AG09309 (cell line): ENCODE data around the gene CDHR5.

ENCODE experiments used
- DNase-seq: peaks from one replicate; pipeline ENCODE4 v3.0.0-alpha.2; 2010; ENCODE audit warnings: low read depth
- H3K4me3 ChIP-seq: 2 replicates; pipeline ENCODE4 v1.5.1; 2011; ENCODE audit warnings: mild to moderate bottlenecking, low read depth, low read length, moderate library complexity; ENCODE audit not compliant: control insufficient read depth
- CTCF ChIP-seq: IDR thresholded peaks from 2 replicates; pipeline ENCODE4 v1.5.1; 2011; ENCODE audit warnings: mild to moderate bottlenecking, low read depth, low read length, inconsistent platforms; ENCODE audit not compliant: insufficient read depth, control insufficient read depth; ENCODE audit errors: missing control alignments

CDHR5 gene

DNA sequence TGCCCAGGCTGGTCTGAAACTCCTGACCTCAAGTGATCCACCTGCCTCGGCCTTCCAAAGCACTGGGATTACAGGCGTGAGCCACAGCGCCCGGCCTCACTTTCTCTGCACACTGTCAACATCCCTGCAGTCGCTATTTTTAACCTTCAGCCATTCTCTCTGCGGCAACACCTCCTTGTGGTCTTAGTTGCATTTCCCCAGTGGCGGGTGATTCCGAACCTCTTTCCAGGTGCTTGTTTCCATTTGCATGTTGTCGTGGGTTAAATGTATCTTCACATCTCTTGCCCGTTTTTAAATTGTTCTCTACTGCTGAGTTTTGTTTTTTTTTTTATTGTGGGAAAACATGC, 4.5 kb upstream of the CDHR5 start:
- no peak for DNase-seq
- TF ChIP-seq CTCF, result no peak
- H3K4me3 ChIP-seq, result no peak overlapping the region

DNA sequence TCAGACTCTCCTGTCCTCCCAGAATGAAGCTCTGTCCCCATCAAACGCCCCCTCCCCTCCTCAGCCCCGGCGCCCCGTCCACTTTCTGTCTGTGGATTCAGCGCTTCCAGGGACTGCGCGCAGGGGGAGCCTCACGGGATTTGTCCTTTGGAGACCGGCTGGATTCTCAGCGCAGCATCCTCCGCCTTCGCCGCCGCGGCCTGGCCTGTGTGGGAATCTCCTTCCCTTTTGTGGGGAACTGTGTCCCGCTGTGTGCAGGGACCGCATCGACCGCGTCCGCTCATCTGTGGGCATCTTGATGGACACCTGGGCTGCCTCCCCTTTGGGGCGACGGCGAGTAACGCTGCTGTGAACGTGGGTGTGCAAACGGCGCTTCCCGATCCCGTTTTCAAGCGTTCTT, 3.3 kb upstream of the CDHR5 start:
- no peak overlapping the region for H3K4me3 ChIP-seq
- TF ChIP-seq CTCF, result no peak
- no peak for DNase-seq

DNA sequence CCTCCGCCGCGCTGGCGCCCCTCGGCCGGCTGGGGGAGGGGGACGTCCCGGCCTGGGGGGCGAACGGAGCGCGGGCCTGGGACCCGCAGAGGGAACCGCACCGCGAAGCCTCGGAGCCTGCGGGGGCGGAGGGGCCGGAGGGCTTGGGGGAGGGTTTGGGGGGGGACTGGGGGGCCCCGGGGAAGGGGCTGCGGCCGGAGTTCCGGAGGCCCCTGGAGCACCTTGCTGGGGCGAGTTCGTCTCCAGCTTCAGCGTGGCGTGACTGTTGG, 2.5 kb upstream of the CDHR5 start:
- no peak for DNase-seq
- no peak overlapping the region for H3K4me3 ChIP-seq
- TF ChIP-seq CTCF, result no peak

DNA sequence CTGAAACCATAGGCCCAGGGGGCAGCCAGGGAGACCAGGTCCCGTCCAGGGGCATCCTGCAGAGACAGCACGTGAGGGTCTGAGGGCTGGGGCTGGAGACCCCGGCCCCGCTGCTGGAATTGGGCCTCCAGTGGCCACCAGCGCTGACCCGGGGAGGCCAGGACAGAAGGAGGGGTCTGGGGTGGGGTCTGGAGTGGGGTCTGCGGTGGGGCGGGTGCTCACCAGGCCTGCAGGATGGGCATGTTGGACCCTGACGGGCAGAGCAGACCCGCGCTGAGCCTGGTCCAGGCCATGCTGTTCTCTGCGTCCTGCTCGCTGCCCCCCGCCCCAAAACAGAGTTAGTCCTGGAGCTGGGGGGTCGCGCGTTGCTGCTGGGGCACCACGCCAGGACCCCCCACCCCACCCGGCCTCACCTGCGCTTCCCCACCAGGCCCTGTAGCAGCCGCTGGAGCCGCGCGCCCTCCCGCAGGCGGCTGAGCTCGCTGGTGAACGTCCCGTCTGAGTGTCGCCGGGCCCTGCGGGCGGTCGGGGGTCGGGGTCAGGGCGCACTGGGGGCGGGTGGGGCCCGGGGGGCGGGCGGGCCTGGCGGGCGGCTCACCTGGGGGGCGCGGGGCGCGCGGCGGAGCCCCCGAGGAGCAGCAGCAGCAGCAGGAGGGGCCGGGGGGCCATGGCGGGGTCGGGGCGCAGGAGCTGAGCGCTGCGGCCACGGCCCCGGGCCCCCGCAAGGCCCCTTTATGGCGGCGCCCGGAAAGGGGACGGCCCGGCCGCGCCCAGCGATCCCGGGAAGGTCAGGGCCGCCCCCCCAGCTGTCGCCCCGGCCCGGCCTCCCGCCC, 1.9 kb upstream of the CDHR5 start, which contains the start of gene SCT:
TSS of gene SCT (minus strand) at position 707 of the 833 bp plus-strand sequence. CDS start at position 669, 38 bp downstream.
- no peak for DNase-seq
- no peak for TF ChIP-seq CTCF
- no peak within 1 kb of the TSS for H3K4me3 ChIP-seq

DNA sequence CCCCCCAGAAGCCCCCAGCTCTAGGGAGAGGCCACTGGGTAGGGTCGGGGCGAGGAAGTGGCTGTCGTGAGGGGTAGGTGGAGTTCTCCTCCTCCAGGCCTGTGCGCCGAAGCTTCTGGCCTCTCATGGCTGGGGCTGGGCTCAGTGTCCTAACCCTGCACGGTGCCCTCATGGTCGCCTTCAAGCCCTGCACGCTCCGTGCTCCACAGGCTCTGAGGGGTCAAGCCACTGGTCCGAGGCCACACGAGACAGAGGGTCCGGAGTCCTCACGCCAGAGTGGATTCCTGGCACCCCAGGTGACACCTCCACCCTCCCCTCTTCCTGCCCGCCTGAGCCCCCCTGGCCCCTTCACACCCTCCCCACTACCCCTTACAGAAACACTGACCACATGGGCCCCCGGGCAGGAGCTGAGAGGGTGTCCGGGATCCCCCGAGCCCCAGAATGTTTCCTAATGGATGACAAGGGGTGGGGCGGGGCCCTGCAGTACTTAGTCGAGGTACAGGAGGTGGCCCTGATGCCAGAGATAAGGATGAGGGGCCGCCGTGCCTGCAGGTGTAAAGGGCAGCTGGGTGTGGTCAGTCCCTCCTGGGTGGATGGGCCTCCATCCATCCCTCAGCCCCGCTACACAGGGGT, 997 bp upstream of the CDHR5 start:
- DNase-seq, result no peak
- H3K4me3 ChIP-seq, result no peak overlapping the region
- no peak for TF ChIP-seq CTCF

GRCh38 chr11:623999-624704, 603 bp downstream of the CDHR5 start:
- no peak overlapping the region for H3K4me3 ChIP-seq
- TF ChIP-seq CTCF, result no peak

More at GRCh38 chr11:623999-624704, 603 bp downstream of the CDHR5 start:
- no peak for DNase-seq
